HL-60 (cell line): ENCODE measurements around the gene CCDC24.

Experiments used
- DNase-seq, 2 experiments: peaks; one replicate each; pipeline ENCODE4 v3.0.0-alpha.2; 2010 to 2020; ENCODE audit warnings: low read depth in 1 of 2, low spot score in 1 of 2
- H3K27ac ChIP-seq: fragments of 250-450 bp; sonication (Bioruptor Pico); replicated peaks from 2 replicates; pipeline ENCODE4 v1.5.1; 2020; ENCODE audit warnings: mild to moderate bottlenecking, moderate library complexity
- H3K27me3 ChIP-seq: fragments of 250-450 bp; sonication (Bioruptor Pico); 2 replicates; pipeline ENCODE4 v1.5.1; 2021; ENCODE audit warnings: mild to moderate bottlenecking, moderate library complexity; ENCODE audit not compliant: insufficient read depth, poor library complexity, severe bottlenecking
- H3K4me3 ChIP-seq: replicated peaks from 2 replicates; pipeline ENCODE4 v1.5.1; 2011; ENCODE audit warnings: mild to moderate bottlenecking, control low read depth, low read length; ENCODE audit not compliant: insufficient read depth
- CTCF ChIP-seq: IDR thresholded peaks from one replicate; pipeline ENCODE4 v1.5.1; 2011; ENCODE audit warnings: low read length, control low read depth, inconsistent platforms; ENCODE audit not compliant: insufficient read depth
- GABPA ChIP-seq: IDR thresholded peaks from 2 replicates; pipeline ENCODE4 v1.6.1; 2012; ENCODE audit warnings: low read depth
- POLR2AphosphoS5 ChIP-seq: IDR thresholded peaks from 2 replicates; pipeline ENCODE4 v1.6.1; 2012; ENCODE audit warnings: low read depth
- REST ChIP-seq: IDR thresholded peaks from 2 replicates; pipeline ENCODE4 v1.6.1; 2012; ENCODE audit warnings: low read depth; ENCODE audit not compliant: insufficient replicate concordance
- SPI1 ChIP-seq: IDR thresholded peaks from 2 replicates; pipeline ENCODE4 v1.6.1; 2012; ENCODE audit warnings: low read depth, mild to moderate bottlenecking, borderline replicate concordance

CCDC24 gene

GRCh38 chr1:43976890-43977289, 14.5 kb upstream of the CCDC24 start:
- no peak for TF ChIP-seq GABPA
- TF ChIP-seq POLR2AphosphoS5, result 0 out of 2 replicates have a peak, but pooled peaks have one; percentile 19
- Histone ChIP-seq H3K4me3 (peak overlapping the region; percentile 75), H3K27ac (no peak overlapping the region), H3K27me3 (no peaks in the 10 kb centered on the region)
- DNase-seq, result no peak

GRCh38 chr1:43977376-43978263, 13.8 kb upstream of the CCDC24 start:
- H3K4me3 ChIP-seq, result peak overlapping the region; percentile 75
- no peak for TF ChIP-seq POLR2AphosphoS5
- TF ChIP-seq GABPA, result no peak
- TF ChIP-seq SPI1, result no peak
- no peak for TF ChIP-seq REST
- TF ChIP-seq CTCF, result no peak

GRCh38 chr1:43978264-43978550, 13.2 kb upstream of the CCDC24 start:
- DNase-seq, result peak; percentile 57 to 81
- H3K27me3 ChIP-seq, result no peaks in the 10 kb centered on the region
- H3K27ac ChIP-seq, result peak overlapping the region; percentile 54
- TF ChIP-seq CTCF (no peak), SPI1 (no peak), REST (no peak)
- peak overlapping the region; percentile 52 for H3K4me3 ChIP-seq

More at GRCh38 chr1:43977376-43978263, 13.8 kb upstream of the CCDC24 start:
- no peak for DNase-seq
- no peaks in the 10 kb centered on the region for H3K27me3 ChIP-seq
- peak overlapping the region; percentile 54; the same call in 1 of the 2 replicates for H3K27ac ChIP-seq

- Histone ChIP-seq H3K27ac (peak within 1 kb of the TSS; percentile 54), H3K4me3 (peak within 1 kb of the TSS; percentile 75), H3K27me3 (no peaks in the 10 kb centered on the region)
- DNase-seq, result peak in 1 of 2 experiments; percentile 28
- no peak for TF ChIP-seq SPI1
- TF ChIP-seq REST, result no peak
- no peak for TF ChIP-seq GABPA
- TF ChIP-seq POLR2AphosphoS5, result peak; percentile 34; the same call in 1 of the 2 replicates
- TF ChIP-seq CTCF, result no peak
Observed at GRCh38 chr1:43978551-43979260, 12.7 kb upstream of the CCDC24 start, which contains the start of gene B4GALT2. TSS of gene B4GALT2 (plus strand) at chr1:43979210. CDS start at chr1:43981161, 1,951 bp downstream.
